GM18873 (cell line): Measurements from ENCODE around the gene TES.
A peak's percentile ranks its signal among the peaks of the same experiment; 100 is the strongest.

Experiments used
- ATAC-seq: cut with Tn5 transposase; IDR thresholded peaks from one replicate; pipeline ENCODE4 v1.9.1; 2021; ENCODE audit warnings: mild to moderate bottlenecking, moderate library complexity, moderate number of reproducible peaks; ENCODE audit not compliant: unreplicated experiment, low FRiP score

Gene TES

GRCh38 chr7:116193329-116194087 is 16.8 kb upstream of the TES start:
- no peak for ATAC-seq

DNA sequence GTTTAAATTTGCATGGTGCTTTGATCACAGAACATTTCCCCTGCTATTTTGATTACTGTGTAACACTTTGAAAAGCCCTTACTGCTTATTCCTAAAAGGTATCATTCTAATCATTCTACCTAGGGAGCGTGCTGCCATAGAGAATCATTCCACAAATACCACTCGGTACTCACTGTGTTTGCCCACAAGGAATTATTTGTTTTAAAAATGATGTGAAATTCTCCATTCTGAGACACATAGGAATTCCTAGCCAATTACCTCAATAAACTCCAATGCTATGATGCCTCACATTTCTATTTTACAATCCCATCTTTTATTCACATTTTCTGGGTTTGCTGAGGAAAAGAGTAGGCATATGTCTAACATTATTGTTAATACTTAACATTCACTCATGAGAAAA is 16.2 kb upstream of the TES start:
- no peak for ATAC-seq

- ATAC-seq: no peak
These were observed 14.9 kb upstream of the TES start for GRCh38 chr7:116195451-116195850.

- no peak for ATAC-seq
These were observed 13.4 kb upstream of the TES start for GRCh38 chr7:116196947-116197346.

- ATAC-seq: no peak
These were observed 13.0 kb upstream of the TES start for GRCh38 chr7:116197360-116197759.

GRCh38 chr7:116198748-116199410 is 11.5 kb upstream of the TES start:
- ATAC-seq: no peak

- no peak for ATAC-seq
These were observed 9.4 kb upstream of the TES start for GRCh38 chr7:116200963-116201362.

DNA sequence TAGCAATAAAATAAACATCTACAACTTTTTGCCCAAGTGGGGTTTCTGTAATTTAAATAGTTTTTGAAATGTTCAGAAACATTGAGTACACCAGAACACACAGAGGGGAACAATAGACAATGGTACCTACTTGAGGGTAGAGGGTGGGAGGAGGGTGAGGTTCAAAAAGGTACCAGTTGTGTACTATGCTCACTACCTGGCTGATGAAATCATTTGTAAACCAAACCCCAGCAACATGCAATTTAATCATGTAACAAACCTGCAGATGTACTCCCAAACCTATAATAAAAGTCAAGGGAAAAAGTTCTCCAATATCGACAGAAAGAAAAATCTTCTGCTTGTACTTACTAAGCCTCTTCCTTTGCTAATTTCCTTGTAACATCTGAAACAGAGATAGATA is 4.2 kb upstream of the TES start:
- no peak for ATAC-seq

GRCh38 chr7:116208919-116209318 is 1.4 kb upstream of the TES start:
- no peak for ATAC-seq

- ATAC-seq: no peak
These were observed 723 bp upstream of the TES start for GRCh38 chr7:116209561-116210070.

DNA sequence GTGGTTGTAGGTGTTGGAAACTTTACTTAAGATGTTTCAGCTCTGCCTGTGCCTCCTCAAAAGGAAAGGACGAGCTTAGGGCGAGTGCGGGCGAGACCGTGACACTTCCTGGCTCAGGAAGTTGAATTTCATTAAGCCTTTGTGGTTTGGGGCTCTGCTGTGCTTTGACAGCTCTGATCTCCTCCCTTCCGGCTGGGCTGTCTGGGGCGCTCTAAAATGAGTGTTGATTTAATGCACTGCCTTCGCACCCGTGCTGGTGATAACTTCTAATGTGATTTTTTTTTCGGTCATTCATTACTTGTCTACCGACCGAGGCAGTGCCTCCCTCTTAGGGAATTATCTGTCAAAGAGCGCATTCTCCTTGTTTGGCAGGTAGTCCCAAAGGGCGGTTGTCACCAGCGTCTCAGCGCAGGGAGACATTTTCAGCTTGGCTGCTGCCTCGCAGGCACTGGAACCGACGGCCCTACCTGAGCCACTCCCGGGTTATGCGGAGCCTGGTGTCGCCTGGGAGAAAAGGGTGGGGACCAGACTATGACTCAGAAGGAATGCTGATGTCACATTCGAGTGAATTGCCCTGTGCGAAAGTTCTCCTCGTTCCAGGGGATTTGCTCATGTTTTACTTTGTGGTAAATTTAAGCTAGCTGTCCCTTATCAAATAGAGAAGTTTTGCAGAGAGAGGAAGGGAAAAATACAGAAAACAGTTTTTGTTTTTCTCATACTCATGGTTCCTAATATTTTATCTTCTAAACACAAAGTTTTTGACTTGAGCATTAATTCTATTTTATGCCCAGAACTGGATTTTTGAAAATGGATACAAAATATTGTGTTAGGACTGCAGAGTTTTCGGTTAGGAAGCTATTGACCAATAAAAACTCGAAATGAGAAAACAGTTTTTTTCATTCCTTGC is 920 bp downstream of the TES start:
- peak; percentile 77 for ATAC-seq

GRCh38 chr7:116211913-116212596 is 1.7 kb downstream of the TES start:
- ATAC-seq: no peak

- ATAC-seq: no peak
These were observed 2.5 kb downstream of the TES start for GRCh38 chr7:116212869-116213268.

DNA sequence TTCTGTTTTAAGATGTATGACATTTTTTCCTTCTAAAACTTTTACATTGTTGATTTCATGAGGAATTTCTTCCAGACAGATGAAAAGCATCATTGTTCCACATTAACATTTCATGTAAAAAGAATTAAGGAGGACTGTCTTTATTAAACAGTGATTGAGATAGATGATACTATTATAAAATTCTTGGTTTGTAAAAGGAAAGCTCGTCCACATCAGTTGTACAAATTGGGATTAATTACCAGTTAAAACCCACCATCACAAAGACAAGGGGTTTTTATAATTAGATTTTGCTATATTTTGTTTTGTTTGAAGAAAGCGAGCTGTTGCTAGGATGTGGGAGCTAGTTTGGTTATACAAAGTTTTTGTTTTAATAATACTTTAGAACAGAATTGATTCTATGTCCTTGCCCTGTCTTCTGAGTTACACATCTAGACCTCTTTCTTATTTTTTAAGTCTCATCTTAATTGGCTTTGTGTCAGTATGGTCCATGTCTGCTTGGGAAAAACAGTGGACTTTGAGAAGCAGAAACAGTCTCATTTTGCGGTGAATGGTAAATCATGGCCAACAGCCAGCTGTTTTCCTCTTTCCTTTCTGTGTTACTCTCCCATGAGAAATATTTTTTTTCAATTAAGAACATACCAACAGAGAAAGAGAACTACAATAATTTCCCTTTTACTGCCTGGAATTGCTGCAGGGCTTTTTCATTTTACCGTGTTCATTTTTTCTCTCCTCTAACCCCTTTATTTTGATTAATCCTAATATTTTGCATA is 3.2 kb downstream of the TES start:
- ATAC-seq: no peak

- no peak for ATAC-seq
These were observed 4.6 kb downstream of the TES start for GRCh38 chr7:116214921-116215320.

DNA sequence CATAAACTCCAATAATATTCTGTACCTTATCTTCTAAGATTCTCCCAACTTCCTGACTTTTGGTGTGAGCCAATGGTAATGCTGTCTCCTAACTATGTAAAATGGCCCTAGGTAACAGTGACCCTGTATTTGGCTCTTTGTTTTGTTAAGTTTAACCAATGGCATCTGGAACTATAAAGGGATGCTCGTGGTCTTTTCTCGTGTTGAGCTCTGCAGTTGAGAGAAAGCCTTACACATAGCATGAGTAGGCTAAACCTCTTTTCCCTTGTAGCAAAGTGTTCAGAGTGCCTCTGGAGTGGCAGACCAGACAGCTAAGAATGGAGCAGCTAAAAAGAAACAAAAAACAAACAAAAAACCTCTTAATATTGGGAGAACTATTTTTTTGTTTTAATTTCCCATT is 5.2 kb downstream of the TES start:
- ATAC-seq: no peak

GRCh38 chr7:116216956-116217571 is 6.7 kb downstream of the TES start:
- ATAC-seq: no peak

- ATAC-seq: no peak
These were observed 7.8 kb downstream of the TES start for GRCh38 chr7:116218051-116218645.

DNA sequence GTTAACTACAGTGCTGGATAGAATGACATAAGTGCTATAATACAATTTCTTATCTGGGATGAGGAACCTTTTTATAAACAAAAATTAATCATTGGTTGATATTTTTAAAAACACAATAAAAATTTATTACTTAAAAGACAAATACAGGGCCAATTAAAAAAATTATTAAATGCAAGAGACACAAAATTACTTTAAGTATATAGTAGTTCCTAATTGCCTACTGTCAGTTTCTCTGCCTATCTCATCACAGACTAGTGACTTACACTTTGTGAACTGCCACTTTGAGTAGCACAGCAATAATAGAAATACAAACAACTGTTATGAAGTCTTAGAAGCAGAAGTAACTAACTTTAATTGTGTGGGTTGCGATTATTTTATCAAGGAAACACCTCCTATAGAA is 8.4 kb downstream of the TES start:
- no peak for ATAC-seq
